NCI-H82 (cell line): Measurements from ENCODE around the gene BCO1.
A peak's percentile ranks its signal among the peaks of the same experiment; 100 is the strongest.
"Not testable (repeated sequence)": the region's sequence is repeated elsewhere in the genome, so short reads cannot be mapped to it uniquely, and the experiment has no call there.

Source experiments
- DNase-seq: peaks from one replicate; lab custom pipeline; 2025; lab: John Stamatoyannopoulos, UW

Gene BCO1

GRCh38 chr16:81238296-81239011 is at the start of gene BCO1:
Gene BCO1 (plus strand): TSS chr16:81238689. CDS start chr16:81238909, 220 bp downstream.
- DNase-seq: peak; percentile 97

DNA sequence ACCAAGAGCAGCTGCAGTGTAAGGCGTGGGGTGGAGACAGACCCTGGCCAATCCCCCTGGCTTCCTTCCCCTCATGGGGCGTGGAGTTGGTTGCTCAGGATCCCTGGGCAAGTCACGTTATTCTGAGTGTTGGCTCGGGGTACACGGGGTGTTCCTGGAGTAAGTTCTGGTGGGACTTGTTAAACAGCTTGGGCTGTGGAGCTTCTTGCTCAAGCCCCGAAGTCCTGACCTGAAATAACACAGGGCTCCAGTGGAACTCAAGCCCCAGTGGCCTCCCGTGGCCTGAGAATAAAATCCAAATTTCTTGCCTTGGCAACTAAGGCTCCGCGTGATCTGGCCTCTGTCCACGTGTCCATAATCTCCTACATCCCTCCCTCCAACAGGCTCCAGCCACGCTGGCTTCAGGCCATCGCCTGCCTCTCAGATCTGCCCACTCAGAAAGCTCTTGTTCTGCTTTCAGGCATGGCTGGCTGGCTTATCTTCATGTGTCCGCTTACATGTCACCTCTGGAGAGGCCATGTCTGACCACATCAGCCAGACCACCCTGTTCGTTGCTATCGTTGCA is 49.3 kb upstream of the BCO1 start:
- DNase-seq: no peak

- no peak for DNase-seq
Observed at GRCh38 chr16:81190667-81191066, 47.8 kb upstream of the BCO1 start.

GRCh38 chr16:81195885-81196534 is 42.5 kb upstream of the BCO1 start:
- DNase-seq: no peak

- DNase-seq: no peak
Observed at GRCh38 chr16:81198635-81199034, 39.9 kb upstream of the BCO1 start.

- no peak for DNase-seq
Observed at GRCh38 chr16:81201267-81201666, 37.2 kb upstream of the BCO1 start.

DNA sequence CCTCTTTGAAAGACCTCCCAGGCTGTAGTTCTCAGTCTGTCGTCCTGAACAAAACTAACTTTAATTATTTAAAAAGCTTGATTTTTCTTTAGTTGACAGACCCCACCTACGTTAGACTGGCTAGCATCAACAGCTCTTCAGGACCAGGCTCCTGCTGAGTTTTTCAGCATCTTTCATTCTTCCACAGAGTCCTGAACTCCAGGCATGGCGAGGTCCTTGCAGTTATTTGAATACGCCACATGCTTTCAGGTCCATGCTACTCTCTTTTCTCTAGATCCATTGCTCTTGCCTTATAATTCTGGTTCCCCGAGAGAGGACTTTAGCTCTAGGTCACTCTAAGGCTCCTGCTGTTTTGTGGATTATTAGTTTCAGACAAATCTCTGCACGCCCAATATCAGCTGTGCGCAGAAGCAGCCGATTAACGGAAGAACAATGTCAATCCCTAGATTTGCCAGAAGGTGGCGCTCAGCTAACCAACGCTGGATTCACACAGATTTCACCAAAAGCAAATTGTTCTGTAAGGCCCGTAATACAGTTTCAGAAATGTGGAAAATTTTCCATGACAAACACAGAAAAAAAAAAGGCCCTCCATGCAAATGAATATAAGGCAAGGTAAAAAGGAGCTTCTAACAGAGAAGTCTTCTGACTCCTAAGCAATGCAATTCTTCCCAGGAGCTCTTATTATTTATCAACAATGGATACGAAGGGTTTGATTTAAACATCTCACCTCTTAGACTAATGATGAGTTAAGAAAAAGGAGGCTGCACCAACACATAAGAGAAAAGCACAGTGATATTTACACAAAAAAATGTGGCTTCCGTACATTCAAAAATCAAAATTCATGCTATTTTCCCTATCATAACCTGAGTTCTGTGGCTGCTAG is 33.5 kb upstream of the BCO1 start:
- DNase-seq: peak; percentile 64

DNA sequence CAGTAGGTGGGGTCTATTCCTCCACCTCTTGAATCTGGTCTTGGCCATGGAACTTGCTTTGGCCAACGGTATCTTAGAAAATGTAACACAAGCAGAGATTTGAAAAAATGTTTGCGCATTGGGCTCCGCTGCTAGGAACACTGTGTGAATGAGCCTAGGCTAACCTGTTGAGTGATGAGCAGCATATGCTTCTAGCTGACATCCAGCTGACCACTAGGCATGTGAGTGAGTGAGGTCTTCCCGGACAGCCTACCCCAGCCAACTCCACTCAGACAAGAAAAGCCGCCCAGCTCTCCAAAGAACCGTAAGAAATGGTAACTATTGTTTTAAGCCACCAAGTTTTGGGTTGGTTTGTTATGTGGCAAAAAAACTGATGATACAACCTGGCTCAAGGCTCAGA is 31.4 kb upstream of the BCO1 start:
- no peak for DNase-seq

DNA sequence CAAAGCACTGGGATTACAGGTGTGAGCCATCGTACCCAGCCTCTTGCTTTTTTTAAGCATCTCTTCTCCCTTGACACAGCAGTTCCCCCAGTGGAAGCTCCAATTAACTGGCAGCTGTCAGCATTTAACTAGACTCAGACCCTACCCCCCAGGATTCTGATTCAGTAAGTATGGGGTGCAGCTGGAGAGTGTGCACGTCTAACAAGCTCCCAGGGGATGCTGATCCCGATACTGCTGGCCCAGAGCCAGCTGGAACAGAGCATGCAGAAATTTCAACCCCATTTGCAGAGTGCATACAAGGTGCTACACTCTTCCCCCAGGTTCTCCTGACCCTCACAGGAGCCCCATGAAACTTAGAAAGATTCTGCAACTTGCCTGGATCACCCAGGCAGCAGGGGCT is 27.7 kb upstream of the BCO1 start:
- peak; percentile 94 for DNase-seq

DNA sequence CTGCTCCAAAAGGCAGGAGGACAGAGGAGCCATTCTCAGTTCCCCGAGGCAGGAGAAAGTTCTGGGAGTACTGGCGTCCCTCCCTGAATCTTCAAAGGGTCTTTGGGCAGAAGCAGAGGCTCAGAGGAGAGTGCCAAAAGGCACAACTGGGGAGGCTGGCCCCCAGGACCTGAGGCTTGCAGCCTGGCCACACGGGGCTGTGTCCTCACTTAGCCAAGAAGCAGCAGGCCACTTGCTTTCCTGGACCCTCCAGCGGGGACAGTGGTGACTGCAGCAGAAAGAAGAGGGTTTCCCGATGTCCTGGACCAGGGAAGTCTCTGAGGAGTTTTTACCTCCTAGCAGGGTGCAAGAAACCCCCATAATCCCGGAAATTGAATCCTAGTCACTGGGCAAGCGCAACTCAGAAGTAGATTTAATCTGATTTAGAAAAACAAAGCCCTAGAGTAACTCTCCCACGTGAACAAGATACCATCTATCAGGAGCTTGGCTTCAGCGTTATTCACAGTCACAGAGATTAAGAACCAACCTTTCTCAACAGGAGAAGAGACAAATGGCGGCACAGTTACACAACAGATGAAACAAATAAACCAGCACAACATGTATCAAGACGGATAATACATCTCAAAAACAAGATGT is 25.5 kb upstream of the BCO1 start:
- peak; percentile 89 for DNase-seq

GRCh38 chr16:81214745-81215166 is 23.7 kb upstream of the BCO1 start:
- DNase-seq: peak; percentile 14

- DNase-seq: no peak
Observed at GRCh38 chr16:81216114-81216513, 22.4 kb upstream of the BCO1 start.

DNA sequence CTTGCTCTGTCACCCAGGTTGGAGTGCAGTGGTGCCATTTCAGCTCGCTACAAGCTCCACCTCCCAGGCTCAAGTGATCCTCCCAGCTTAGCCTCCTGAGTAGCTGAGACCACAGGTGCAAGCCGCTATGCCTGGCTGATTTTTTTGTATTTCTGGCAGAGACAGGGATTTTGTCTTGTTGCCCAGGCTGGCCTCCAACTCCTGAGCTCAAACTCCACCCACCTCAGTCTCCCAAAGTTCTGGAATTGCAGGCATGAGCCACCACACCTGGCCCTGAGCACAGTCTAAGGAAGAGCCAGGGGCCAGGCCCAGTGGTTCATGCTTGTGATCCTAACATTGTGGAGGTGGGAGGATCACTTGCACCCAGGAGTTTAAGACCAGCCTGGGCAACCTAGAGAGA is 21.8 kb upstream of the BCO1 start:
- no peak for DNase-seq

DNA sequence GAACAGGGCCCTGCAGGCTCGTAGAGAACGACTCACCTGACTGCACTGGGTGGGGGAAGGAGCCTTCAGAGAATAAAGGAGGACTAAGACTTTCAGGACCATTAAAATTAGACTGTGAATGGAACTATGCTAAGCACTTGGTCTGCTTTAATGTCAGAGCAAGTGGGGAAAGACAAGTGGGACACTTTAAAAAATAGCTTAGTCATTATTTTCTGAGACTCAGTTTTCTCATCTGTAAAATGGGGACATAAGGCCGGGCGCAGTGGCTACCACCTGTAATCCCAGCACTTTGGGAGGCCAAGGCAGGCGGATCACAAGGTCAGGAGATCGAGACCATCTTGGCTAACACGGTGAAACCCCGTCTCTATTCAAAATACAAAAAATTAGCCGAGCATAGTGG is 19.3 kb upstream of the BCO1 start:
- DNase-seq: no peak

DNA sequence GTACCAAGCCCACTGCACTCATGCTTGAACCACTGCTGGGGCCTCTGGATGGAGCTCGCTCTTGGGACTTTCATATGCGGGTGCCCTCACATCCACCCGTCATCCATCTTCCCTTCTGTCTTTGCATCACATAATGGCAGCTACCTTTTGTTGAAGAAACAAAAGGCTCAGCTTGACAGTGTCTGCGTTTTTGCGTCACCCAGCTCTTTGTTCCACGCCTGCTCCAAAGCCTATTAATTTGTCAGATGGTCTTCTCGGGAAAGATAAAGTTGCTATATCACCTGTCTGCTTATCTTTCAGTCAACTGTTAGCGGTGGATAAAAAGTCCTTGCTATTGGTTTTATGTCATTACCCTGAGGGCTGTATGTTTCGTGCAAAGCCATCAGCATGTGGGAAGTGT is 18.1 kb upstream of the BCO1 start:
- DNase-seq: no peak

- DNase-seq: no peak
Observed at GRCh38 chr16:81221731-81222130, 16.8 kb upstream of the BCO1 start.

GRCh38 chr16:81224824-81225223 is 13.7 kb upstream of the BCO1 start:
- DNase-seq: no peak

GRCh38 chr16:81225697-81226096 is 12.8 kb upstream of the BCO1 start:
- not testable (repeated sequence) for DNase-seq

- DNase-seq: no peak
Observed at GRCh38 chr16:81227785-81228184, 10.7 kb upstream of the BCO1 start.

- DNase-seq: no peak
Observed at GRCh38 chr16:81229811-81230210, 8.7 kb upstream of the BCO1 start.

- no peak for DNase-seq
Observed at GRCh38 chr16:81231014-81231413, 7.5 kb upstream of the BCO1 start.
